ENCODE results near the gene SLC35D1. TPM values are rescaled to one million over a fixed set of nuclear protein-coding genes. Genes with fewer than 3 reads are reported as not detected.

The SLC35D1 gene
- total RNA-seq, 1 donor from 2014 or later, result 10.1 TPM

DNA sequence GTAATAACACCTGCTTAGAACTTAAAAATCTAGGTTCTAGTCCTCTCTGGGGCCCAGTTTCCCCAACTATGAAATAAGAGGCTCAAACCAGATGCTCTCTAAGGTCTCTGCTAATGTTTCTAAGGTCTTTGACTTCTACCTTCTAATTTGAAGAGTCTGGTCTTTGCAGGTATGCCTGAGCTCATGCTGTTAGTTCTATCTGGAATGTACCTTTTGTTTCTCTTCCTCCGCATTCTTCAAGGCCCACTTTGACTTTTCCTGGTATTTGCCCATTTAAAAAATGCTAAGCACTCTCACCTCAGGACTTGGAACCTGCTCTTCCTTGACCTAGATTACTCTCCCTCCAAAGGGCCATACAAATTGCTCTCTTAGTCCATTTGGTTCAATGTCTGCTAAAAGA lies 13.5 kb downstream of the SLC35D1 start:
- no peaks in the 10 kb centered on the region for H3K27me3 Mint-ChIP-seq (ENCODE audit: unreplicated experiment)
- TF ChIP-seq, protein P1, sequence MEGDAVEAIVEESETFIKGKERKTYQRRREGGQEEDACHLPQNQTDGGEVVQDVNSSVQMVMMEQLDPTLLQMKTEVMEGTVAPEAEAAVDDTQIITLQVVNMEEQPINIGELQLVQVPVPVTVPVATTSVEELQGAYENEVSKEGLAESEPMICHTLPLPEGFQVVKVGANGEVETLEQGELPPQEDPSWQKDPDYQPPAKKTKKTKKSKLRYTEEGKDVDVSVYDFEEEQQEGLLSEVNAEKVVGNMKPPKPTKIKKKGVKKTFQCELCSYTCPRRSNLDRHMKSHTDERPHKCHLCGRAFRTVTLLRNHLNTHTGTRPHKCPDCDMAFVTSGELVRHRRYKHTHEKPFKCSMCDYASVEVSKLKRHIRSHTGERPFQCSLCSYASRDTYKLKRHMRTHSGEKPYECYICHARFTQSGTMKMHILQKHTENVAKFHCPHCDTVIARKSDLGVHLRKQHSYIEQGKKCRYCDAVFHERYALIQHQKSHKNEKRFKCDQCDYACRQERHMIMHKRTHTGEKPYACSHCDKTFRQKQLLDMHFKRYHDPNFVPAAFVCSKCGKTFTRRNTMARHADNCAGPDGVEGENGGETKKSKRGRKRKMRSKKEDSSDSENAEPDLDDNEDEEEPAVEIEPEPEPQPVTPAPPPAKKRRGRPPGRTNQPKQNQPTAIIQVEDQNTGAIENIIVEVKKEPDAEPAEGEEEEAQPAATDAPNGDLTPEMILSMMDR (IDR thresholded peaks at IDR 0.05), result no peak
- DNase-seq (ENCODE audit: extremely low spot score, unreplicated experiment), result no peak
- no peak overlapping the region for H3K27ac Mint-ChIP-seq (ENCODE audit: unreplicated experiment)
- H3K9me3 Mint-ChIP-seq (ENCODE audit: unreplicated experiment), result peaks cover 14% of the 10 kb centered on the region
- no peaks in the 10 kb centered on the region for H3K4me1 Mint-ChIP-seq (ENCODE audit: unreplicated experiment)
- peaks cover 68% of the 10 kb centered on the region for H3K36me3 Mint-ChIP-seq (ENCODE audit: unreplicated experiment)
- H3K4me3 Mint-ChIP-seq (ENCODE audit: unreplicated experiment), result no peak overlapping the region

DNA sequence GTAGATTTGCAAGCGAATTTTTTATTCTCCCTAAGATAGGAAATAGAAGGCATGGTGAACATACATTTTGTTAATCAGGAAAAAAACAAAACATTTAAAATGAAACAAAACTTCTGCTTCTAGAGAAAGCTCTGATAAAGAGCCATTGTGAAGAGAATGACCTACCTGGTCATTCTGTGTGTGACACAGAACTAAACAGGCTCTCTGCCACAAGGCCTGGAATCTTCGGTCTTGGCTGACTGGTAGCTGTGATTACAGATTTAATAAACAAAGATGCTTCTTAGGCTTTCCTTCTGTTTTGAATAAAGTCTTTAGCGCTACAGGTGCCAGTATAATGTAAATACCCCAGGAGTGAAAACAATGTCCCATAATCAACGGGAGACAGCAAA lies 22.1 kb downstream of the SLC35D1 start:
- no peaks in the 10 kb centered on the region for H3K27me3 Mint-ChIP-seq (ENCODE audit: unreplicated experiment)
- H3K4me1 Mint-ChIP-seq (ENCODE audit: unreplicated experiment), result peaks cover 1% of the 10 kb centered on the region
- no peak for DNase-seq (ENCODE audit: extremely low spot score, unreplicated experiment)
- H3K27ac Mint-ChIP-seq (ENCODE audit: unreplicated experiment), result no peak overlapping the region
- H3K4me3 Mint-ChIP-seq (ENCODE audit: unreplicated experiment), result no peak overlapping the region
- peaks cover 47% of the 10 kb centered on the region for H3K36me3 Mint-ChIP-seq (ENCODE audit: unreplicated experiment)
- H3K9me3 Mint-ChIP-seq (ENCODE audit: unreplicated experiment), result peaks cover 24% of the 10 kb centered on the region
- TF ChIP-seq, protein P1 (IDR thresholded peaks at IDR 0.05), result no peak

DNA sequence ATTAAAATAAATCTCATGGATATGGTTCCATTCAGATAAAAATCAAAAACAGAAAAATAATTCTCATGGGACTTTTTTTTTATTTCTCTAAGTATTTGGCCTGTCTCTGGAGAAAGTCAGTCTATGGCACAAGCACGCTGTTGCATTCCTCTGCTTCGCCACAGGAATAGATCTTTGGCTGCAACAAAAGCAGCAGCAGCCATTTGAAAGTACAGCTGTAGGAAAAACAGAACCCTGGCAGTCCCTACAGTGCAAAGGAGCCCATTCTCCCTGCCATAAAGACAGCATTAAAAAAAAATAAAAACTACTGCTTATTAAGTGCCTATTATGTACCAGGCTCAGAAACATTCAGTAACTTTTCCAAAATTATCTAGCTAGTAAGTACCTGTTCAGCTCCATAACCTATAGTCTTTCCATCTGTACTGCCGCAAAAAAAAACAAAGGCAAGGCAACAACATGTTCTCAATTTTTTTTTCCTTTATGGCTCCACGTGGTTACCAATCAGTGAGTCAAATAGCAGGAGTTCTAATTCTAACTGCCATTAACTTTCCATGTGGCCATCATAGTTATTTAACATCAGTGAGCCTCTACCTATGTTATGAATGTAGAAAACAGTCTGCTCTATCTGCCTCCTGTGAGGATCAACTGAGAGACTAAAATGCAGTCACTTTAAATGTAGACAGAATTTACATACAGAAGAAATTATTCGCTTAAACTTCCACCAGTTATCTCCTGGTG lies 22.7 kb downstream of the SLC35D1 start:
- Mint-ChIP-seq H3K4me1 (ENCODE audit: unreplicated experiment) (peaks cover 1% of the 10 kb centered on the region), H3K9me3 (ENCODE audit: unreplicated experiment) (peaks cover 18% of the 10 kb centered on the region), H3K27ac (ENCODE audit: unreplicated experiment) (no peak overlapping the region), H3K36me3 (ENCODE audit: unreplicated experiment) (peaks cover 42% of the 10 kb centered on the region), H3K27me3 (ENCODE audit: unreplicated experiment) (no peaks in the 10 kb centered on the region), H3K4me3 (ENCODE audit: unreplicated experiment) (no peak overlapping the region)
- no peak for DNase-seq (ENCODE audit: extremely low spot score, unreplicated experiment)
- TF ChIP-seq, protein P1 (IDR thresholded peaks at IDR 0.05), result no peak

DNA sequence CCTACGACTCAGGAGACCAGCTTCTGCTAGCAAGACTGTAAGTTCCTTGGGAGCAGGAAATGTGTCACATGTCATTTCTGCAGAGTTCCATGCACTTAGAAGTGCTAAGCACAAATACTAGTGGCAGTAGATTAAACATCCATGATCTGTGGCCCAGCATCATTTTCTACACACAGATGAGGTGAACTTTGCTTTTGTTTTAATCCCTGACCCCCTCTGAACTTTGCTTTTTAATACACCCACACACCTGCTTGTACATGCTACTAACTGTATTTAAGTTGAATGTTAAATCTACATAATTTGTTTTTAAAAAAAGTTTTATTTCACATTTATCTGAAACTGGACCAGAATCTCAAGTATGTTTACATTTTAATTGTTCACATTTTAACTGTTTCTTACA lies 24.5 kb downstream of the SLC35D1 start:
- Mint-ChIP-seq H3K27ac (ENCODE audit: unreplicated experiment) (no peak overlapping the region), H3K36me3 (ENCODE audit: unreplicated experiment) (peaks cover 37% of the 10 kb centered on the region), H3K4me1 (ENCODE audit: unreplicated experiment) (peaks cover 1% of the 10 kb centered on the region), H3K9me3 (ENCODE audit: unreplicated experiment) (peaks cover 7% of the 10 kb centered on the region), H3K27me3 (ENCODE audit: unreplicated experiment) (no peaks in the 10 kb centered on the region), H3K4me3 (ENCODE audit: unreplicated experiment) (no peak overlapping the region)
- TF ChIP-seq, protein P1 (IDR thresholded peaks at IDR 0.05), result no peak
- no peak for DNase-seq (ENCODE audit: extremely low spot score, unreplicated experiment)

DNA sequence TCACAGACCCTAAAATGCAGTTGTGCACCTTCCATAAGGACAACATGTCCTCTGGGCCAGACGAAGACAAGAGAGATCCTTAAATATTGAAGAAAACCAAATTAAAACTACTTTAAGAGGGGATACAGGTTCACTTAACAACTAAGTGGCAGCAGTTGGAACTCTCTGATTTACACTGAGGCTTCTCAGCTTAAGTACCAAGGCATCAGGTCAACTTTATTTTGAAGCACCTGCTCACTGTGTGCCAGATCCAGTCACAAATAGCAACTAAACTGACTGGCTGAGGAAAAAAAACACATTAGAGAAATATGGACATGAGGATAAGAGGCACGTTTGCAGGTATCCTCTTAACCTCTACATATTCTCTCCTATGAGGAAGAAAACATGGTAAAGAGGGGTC lies 33.2 kb downstream of the SLC35D1 start:
- Mint-ChIP-seq H3K4me1 (ENCODE audit: unreplicated experiment) (peaks cover 20% of the 10 kb centered on the region), H3K36me3 (ENCODE audit: unreplicated experiment) (peaks cover 29% of the 10 kb centered on the region), H3K9me3 (ENCODE audit: unreplicated experiment) (no peaks in the 10 kb centered on the region), H3K27ac (ENCODE audit: unreplicated experiment) (peak overlapping the region; percentile 3), H3K4me3 (ENCODE audit: unreplicated experiment) (no peak overlapping the region), H3K27me3 (ENCODE audit: unreplicated experiment) (no peaks in the 10 kb centered on the region)
- no peak for DNase-seq (ENCODE audit: extremely low spot score, unreplicated experiment)
- TF ChIP-seq, protein P1 (IDR thresholded peaks at IDR 0.05), result no peak

All from osteocyte (in vitro differentiated cells).